GM12865 (cell line): ENCODE results near the gene HIVEP1.

Experiments
- DNase-seq: peaks from one replicate; pipeline ENCODE4 v3.0.0; 2010; ENCODE audit warnings: low read depth
- H3K4me3 ChIP-seq: 2 replicates; pipeline ENCODE4 v1.5.1; 2011; ENCODE audit warnings: mild to moderate bottlenecking, low read depth, low read length, control low read depth
- TF ChIP-seq, protein P1 (sequence below): IDR thresholded peaks from 2 replicates; pipeline ENCODE4 v1.5.1; 2011; ENCODE audit warnings: low read length, control low read depth, low read depth, inconsistent platforms; ENCODE audit not compliant: insufficient read depth; ENCODE audit errors: missing control alignments

HIVEP1 gene

DNA sequence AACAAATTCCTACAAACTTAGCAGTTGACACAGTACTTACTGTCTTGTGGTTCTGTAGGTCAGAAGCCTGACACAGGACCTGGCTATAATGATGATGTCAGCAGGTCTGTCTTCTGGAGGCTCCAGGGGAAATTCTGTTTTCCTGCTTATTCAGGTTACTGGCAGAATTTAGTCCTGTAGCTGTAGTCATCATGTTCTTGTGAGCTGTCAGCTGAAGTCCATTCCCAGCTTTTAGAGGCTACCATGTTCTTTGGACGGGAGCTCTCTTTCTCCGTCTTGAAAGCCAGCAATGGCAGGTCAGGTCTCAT, 99.2 kb downstream of the HIVEP1 start:
- H3K4me3 ChIP-seq = no peak overlapping the region
- TF ChIP-seq, protein P1, sequence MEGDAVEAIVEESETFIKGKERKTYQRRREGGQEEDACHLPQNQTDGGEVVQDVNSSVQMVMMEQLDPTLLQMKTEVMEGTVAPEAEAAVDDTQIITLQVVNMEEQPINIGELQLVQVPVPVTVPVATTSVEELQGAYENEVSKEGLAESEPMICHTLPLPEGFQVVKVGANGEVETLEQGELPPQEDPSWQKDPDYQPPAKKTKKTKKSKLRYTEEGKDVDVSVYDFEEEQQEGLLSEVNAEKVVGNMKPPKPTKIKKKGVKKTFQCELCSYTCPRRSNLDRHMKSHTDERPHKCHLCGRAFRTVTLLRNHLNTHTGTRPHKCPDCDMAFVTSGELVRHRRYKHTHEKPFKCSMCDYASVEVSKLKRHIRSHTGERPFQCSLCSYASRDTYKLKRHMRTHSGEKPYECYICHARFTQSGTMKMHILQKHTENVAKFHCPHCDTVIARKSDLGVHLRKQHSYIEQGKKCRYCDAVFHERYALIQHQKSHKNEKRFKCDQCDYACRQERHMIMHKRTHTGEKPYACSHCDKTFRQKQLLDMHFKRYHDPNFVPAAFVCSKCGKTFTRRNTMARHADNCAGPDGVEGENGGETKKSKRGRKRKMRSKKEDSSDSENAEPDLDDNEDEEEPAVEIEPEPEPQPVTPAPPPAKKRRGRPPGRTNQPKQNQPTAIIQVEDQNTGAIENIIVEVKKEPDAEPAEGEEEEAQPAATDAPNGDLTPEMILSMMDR = no peak
- DNase-seq = no peak

DNA sequence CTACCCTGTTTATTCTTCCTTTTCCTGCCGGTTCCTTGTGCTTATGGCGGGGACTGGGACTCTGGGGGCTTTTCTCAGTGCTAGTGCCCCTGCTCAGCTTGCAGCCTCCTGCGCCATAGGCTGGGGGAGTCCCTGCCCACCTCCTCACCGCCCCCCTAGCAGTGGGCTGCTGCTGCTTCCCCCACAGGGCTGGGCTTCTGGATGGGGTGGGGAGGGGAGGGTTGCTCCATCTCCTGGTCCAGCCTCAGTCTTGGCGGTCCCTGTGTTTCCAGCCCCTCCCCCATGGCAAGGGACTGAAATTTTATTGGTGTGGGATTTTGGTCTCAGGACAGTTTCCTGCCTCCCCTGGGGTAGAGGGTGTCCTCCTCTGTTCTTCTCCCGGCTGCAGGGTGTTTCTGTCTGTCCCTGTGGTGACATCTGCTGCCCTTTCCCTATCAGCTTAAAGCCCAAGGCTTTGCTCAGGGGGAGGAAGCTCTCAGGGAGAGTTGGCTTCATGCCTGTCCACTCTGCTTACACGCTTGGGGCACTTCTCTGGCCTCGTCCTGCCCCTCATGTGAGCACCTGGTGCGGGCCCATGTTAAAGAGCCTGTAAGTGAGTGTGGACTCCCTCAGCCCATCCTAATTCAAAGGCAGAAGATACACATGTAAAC, 100.6 kb downstream of the HIVEP1 start:
- no peak for DNase-seq
- H3K4me3 ChIP-seq = peak overlapping the region; percentile 48
- TF ChIP-seq, protein P1 = no peak

DNA sequence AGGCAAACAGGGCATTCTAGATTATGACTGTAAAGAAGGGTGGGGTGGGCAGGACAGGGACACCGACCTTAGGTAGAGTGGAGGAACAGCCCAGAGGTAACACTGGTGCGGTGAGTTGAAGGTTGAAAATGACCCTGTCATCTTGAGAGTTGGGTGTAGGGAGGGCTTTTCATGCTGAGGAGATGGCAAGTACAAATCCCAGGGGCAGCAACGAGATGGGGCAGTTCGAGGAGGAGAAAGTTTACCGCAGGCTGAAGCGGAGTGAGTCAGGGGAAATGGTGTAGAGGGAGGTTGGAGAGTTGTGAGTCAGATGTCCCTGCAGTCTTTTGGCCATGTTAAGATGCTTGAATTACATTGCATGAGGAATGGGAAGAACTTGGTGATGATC, 101.1 kb downstream of the HIVEP1 start:
- DNase-seq = peak; percentile 81
- TF ChIP-seq, protein P1 = no peak

DNA sequence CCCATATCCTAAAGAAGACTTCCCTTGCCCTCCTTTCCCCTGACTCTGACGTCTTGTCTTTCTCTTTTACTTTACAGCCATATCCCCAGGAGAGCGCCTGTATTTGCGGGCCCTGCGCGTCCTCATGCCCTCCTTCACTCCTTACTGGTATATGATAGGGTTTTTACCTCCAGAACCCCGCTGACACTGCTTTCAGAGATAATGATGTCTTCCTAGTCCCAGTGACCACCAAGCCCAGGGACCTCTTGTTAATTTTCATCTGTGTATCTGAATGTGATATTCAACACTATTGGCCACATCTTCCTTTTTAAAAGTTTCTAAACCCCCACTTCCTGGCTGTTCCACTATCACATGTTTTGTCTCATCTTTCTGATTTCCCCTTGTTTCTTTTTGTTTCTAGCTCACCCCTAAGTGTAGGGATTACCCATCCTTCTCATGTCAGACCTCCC, 102.0 kb downstream of the HIVEP1 start:
- DNase-seq = peak; percentile 61
- H3K4me3 ChIP-seq = peak overlapping the region; percentile 48
- TF ChIP-seq, protein P1 = no peak

More for the DNA sequence above, 101.1 kb downstream of the HIVEP1 start:
- peak overlapping the region; percentile 48 for H3K4me3 ChIP-seq

DNA sequence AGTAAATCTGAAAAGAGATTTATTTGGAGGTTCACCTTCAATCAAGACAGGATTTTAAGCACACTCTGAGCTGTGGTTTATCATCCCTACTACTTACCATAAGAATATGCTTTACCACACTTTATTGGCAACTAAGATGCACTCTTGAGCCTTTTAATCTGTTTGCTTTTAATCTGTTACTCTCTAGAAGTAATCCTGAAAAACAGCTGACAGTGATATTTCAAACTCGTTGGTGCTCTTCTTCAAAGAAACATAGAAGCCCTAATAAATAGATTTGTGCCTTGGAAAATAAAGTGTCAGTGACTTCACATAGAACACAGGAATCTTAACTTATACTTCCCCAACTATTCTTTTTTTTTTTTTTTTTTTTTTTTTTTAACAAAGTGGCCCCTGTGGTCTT, 102.9 kb downstream of the HIVEP1 start:
- TF ChIP-seq, protein P1 = no peak
- H3K4me3 ChIP-seq = peak overlapping the region; percentile 48
- no peak for DNase-seq

DNA sequence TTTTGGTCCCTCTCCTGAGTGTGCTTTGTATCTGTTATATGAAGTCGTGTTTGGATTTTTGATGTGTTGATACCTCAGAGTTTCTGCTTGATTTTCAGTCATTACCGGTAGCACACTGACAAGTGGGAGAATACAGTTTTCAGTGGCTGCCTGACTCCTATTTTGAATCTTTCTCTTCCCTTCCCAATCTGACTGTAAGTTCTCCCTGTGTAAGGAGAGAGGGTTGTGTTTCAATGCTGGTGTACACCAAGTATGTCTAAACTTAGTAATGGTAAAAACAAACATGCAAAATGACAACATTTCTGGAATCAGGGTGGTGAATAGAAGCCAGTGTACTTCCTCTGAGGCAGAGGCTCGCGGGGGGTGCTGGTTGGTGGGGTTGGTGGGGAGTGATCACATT, 103.4 kb downstream of the HIVEP1 start:
- DNase-seq = peak; percentile 59
- TF ChIP-seq, protein P1 = no peak
- peak overlapping the region; percentile 48 for H3K4me3 ChIP-seq

DNA sequence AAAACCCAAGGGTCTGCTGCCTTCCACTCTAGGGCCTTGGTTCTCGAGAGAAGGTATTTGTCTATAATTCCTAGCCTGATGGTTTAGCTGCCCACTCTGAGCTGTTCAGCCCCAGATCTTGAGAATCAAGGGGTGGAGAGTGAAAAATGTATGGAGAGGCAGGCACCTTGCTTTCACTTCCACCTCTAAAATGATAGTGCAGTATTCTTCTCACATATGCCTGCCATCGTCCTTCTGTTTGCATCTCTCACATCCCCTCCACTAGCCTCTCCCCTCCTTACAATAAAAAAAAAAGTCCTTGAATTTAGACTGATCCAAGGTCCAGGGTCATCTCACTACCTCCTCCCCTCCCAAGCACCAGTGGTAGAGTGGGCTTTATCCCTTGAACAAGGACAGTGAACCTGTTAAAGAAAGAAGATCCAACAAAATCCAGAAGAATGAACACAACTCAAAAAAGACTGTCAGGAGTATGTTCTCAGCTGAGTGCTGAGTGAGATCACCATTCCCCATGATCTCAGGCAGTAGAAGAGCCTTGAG, 104.2 kb downstream of the HIVEP1 start:
- peak; percentile 58 for DNase-seq
- TF ChIP-seq, protein P1 = no peak
- peak overlapping the region; percentile 16 for H3K4me3 ChIP-seq
